GM20000 (cell line): Measurements from ENCODE around the gene GATA5.

ENCODE experiments used
- DNase-seq: peaks from one replicate; pipeline ENCODE4 v3.0.0; 2012; ENCODE audit warnings: low spot score
- CTCF ChIP-seq: IDR thresholded peaks from 2 replicates; pipeline ENCODE4 v1.5.1; 2012; ENCODE audit warnings: mild to moderate bottlenecking, control low read depth; ENCODE audit errors: extremely low read depth, missing control alignments

The GATA5 gene

DNA sequence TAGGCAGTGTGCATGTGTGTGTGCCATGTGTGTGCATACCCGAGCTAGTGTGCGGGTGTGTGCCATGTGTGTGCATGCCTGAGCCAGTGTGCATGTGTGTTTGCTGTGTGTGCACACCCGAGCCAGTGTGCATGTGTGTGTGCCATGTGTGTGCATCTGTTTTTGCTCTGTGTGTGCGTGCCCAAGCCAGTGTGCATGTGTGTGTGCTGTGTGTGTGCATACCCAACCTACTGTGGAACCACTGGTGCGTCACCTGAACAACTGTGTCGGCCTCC lies 54.1 kb downstream of the GATA5 start:
- DNase-seq, result no peak
- TF ChIP-seq CTCF, result no peak

DNA sequence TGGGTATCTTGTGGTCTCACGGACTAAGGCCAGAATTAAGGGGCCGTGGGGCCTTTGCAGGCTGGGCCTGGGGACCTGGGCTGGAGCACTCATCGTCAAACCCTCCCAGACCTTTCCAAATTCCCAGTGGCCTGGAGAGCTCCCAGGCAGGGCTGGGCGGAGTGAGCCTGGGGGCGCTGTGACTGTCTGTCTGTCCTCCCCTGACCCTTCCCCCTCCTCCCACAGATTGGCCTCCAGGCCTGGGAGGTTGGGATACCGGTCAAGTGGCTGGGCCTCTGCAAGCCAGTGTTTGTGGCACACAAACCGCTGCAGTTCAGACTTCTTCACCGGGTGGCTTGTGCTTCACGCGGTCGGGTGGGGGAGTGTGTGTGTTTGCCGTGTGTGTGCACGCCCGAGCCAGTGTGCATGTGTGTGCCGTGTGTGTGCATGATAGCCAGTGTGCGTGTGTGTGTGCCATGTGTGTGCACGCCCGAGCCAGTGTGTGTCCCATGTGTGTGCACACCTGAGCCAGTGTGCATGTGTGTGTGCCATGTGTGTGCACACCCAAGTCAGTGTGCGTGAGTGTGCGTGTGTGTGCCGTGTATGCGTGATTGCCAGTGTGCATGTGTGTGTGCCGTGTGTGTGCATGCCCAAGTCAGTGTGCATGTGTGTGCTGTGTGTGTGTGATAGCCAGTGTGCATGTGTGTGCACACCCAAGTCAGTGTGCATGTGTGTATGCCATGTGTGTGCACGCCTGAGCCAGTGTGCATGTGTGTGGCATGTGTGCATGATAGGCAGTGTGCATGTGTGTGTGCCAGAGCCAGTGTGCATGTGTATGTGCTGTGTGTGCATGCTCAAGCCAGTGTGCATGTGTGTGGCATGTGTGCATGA lies 54.7 kb downstream of the GATA5 start:
- no peak for TF ChIP-seq CTCF
- DNase-seq, result no peak

DNA sequence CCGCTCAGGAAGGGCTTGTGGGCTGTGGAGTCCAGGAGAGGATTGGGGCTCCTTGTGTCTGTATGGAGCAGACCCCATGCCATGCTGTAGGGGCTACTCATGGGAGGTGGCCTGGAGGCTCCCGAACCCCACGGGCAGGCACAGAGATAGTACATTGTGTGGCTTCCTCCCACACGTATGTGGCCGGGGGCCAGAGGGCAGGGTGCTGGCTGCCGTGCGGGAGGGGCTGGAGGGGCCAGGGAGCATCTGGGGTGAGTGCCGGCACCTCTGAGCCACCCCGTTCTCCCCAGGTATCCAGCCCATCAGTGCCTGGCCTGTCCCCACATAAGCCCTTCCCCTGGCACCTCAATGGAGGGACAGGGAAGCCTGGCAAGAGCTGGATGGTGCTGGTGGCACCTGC lies 56.0 kb downstream of the GATA5 start:
- TF ChIP-seq CTCF, result no peak
- no peak for DNase-seq

GRCh38 chr20:62418709-62419487 lies 56.9 kb downstream of the GATA5 start:
- DNase-seq, result no peak
- TF ChIP-seq CTCF, result no peak

DNA sequence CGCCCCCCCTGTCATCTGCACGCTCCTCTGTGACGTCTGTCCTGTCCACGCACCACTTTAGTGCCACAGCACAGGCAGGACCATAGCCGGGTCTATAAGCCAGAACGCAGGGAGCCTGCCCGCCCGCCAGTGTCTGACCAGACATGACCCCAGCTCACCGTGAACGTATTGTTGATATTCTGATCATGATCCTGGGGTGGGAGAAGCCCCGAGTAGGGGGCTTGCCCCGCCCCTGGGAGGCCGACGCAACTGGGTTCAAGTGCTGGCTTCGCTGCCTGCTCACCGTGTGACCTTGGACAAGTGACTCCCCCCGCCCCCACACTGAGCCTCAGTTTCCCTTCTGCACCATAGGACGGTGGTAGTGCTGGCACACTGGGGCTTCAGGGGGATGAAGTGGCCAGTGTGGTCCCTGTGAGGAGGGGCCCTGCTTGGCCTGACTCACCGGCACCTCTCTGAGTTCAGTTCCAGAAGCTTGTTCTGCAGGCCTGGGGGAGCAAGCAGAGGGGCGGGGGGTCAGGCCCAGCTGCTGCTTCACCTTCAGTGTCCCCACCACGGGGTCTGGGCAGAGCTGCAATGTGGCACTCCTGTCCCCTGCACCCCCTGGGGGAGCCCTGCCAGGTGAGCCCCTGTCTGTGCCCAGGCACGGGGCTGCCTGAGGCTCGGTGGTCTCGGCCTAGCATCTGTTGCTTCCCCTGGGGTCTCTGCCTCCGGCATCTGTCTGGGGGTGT lies 57.6 kb downstream of the GATA5 start:
- TF ChIP-seq CTCF, result no peak
- no peak for DNase-seq

DNA sequence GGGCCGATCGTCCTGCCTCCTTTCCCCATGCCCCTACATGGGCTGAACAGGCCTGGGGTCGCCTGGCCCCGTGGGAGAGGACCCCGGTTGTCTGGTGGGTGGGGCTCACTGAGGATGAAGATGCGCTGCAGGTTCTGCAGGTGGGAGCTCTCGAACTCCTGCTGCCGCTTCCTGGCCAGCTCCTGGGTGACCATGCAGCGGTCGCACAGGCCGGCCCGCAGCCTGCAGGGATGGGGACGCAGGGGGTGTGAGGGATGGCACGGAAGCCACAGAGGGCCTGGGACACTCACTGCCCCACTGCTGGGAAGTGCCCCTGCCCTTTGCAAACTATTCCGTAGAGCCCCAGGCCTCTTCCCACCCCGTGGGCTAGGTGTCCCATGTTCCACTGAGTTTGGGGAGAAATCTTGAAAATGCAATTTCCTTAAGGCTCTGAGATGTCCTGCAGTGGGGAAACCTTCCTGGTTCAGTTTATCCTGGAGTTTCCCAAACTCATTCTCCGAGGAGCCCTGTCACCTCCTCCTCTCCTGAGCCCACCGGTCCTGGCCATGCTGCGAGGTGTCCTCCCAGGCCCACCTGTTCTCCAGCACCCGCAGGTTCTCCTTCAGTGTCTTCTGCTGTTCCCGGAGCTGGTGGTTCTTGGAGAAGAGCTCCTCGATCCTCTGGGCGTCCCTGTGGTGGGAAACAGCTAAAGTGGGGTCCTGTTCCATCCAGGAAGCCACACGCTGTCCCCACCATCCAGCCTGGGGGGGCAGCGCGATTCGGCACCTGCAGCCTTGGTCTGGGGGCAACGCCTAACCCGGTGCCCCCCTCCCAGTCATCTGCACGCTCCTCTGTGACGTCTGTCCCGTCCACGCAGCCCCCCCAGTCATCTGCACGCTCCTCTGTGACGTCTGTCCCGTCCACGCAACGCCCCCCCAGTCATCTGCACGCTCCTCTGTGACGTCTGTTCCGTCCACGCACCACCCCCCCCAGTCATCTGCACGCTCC lies 58.9 kb downstream of the GATA5 start:
- TF ChIP-seq CTCF, result no peak
- DNase-seq, result no peak
